LNCaP clone FGC (cell line): ENCODE measurements around the gene CCDC169.

Source experiments
- DNase-seq: peaks from one replicate; pipeline ENCODE4 v3.0.0-alpha.2; 2011; ENCODE audit warnings: low read depth
- H3K4me3 ChIP-seq: 2 replicates; pipeline ENCODE4 v1.5.1; 2011; ENCODE audit warnings: mild to moderate bottlenecking, low read depth, low read length, control low read depth
- TF ChIP-seq, protein P1 (sequence below): IDR thresholded peaks from 2 replicates; pipeline ENCODE4 v1.5.1; 2012; ENCODE audit warnings: mild to moderate bottlenecking; ENCODE audit not compliant: control insufficient read depth, insufficient read depth; ENCODE audit errors: extremely low read depth

CCDC169 gene

DNA sequence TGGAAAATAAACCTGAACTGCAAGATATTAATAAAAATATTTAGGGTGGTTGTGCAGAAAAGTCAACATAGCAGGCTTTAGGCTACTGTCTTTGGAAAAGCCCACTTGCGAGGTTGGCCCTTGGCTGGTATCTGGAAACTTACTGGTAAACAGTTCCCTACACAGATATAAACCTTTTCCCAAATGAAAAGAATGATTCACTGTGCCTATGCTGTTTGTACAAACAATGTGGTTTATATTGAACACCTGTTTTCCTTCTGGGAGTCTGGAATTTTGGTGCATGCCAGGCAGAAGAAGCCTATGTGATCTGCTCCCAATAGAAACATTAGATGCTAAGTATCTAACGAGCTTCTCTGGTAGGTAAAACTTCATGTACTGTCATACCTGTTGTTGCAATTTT, 53.5 kb downstream of the CCDC169 start:
- no peak for DNase-seq
- no peak overlapping the region for H3K4me3 ChIP-seq
- TF ChIP-seq, protein P1, sequence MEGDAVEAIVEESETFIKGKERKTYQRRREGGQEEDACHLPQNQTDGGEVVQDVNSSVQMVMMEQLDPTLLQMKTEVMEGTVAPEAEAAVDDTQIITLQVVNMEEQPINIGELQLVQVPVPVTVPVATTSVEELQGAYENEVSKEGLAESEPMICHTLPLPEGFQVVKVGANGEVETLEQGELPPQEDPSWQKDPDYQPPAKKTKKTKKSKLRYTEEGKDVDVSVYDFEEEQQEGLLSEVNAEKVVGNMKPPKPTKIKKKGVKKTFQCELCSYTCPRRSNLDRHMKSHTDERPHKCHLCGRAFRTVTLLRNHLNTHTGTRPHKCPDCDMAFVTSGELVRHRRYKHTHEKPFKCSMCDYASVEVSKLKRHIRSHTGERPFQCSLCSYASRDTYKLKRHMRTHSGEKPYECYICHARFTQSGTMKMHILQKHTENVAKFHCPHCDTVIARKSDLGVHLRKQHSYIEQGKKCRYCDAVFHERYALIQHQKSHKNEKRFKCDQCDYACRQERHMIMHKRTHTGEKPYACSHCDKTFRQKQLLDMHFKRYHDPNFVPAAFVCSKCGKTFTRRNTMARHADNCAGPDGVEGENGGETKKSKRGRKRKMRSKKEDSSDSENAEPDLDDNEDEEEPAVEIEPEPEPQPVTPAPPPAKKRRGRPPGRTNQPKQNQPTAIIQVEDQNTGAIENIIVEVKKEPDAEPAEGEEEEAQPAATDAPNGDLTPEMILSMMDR: no peak

DNA sequence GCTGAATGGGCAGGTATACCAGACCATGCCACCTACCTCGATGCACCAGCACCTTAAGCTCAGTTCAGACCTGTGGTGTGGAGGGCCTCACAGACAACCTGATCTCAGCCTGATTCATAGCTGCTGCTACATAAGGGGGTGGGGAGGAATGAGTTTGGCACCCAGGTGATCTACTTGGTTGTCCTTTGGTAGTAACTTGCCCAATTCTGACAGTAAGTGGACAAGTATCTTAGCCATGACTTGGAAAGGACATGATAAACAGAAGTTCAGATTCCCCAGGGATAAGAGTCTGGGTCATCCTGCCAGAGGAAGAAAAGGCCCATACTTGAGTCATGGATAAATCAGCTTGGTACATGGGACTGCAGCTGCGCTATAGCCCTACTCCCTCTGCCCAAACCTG, 54.9 kb downstream of the CCDC169 start:
- H3K4me3 ChIP-seq: no peak overlapping the region
- no peak for DNase-seq
- TF ChIP-seq, protein P1: no peak

DNA sequence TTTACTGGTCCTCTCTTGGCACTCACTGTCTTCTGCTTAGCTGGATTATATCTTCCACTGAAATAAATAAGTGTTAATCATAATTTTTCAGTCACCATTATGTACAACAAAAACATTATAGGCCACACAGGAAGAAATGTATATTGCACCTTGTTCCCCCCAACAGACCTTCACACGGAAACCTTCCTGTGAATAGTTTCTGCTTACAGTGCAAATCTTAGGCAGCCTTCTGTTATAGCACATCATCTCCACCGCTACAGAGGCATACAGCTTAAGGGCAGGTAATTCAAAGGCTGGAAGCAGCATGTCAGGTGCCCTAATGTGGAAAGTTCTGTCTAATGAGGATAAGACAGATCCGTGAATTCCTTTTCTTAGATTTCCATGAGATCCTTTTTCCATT, 66.4 kb downstream of the CCDC169 start:
- TF ChIP-seq, protein P1: no peak
- DNase-seq: no peak
- no peak overlapping the region for H3K4me3 ChIP-seq

DNA sequence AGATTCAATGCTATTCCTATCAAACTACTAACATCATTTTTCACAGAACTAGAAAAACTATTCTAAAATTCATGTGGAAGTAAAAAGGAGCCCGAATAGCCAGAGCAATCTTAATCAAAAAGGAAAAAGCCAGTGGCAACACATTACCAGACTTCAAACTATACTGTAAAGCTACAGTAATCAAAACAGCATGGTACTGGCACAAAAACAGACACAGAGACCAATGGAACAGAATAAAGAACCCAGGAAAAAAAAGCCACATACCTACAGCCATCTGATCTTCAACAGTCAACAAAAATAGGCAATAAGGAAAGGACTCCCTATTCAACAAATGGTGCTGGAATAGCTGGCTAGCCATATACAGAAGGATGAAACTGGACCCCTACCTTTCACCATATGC, 72.9 kb downstream of the CCDC169 start:
- TF ChIP-seq, protein P1: no peak
- H3K4me3 ChIP-seq: no peak overlapping the region
- DNase-seq: no peak

DNA sequence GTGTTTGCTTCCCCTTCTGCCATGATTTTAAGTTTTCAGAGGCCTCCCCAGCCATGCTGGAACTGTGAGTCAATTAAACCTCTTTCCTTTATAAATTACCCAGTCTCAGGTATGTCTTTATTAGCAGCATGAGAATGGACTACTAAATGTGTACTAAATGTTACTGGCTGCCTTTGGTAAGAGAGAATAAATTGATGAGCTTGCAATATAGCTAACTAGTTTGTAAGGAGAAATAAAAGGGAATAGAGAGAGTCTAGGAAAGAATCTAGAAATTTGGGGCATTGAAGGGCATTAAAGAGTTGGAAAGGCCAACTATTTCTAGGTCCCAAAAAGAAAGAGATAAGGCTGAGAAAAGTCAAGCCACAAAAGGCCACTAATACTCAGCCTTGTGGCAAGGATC, 77.7 kb downstream of the CCDC169 start:
- TF ChIP-seq, protein P1: no peak
- no peak for DNase-seq
- H3K4me3 ChIP-seq: no peak overlapping the region

DNA sequence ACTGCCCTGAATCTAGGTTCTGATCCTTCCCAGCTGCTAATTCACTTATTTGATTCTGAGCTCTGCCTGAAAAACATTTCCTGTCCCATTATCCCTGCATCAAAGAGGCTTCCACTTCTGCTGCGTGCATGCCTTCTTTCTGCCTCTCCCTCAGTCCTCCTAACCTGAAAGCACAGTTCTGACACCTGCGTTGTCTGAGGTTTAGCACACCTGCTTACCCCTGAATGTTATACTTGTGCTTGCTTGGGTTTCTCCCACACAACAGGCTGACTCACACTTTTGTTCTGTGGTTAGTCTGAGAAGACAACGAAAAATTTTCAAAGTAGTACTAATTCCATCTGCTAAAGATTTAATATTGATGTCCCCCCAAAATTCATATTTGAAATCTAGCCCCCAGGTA, 80.2 kb downstream of the CCDC169 start:
- TF ChIP-seq, protein P1: no peak
- H3K4me3 ChIP-seq: no peak overlapping the region
- no peak for DNase-seq

DNA sequence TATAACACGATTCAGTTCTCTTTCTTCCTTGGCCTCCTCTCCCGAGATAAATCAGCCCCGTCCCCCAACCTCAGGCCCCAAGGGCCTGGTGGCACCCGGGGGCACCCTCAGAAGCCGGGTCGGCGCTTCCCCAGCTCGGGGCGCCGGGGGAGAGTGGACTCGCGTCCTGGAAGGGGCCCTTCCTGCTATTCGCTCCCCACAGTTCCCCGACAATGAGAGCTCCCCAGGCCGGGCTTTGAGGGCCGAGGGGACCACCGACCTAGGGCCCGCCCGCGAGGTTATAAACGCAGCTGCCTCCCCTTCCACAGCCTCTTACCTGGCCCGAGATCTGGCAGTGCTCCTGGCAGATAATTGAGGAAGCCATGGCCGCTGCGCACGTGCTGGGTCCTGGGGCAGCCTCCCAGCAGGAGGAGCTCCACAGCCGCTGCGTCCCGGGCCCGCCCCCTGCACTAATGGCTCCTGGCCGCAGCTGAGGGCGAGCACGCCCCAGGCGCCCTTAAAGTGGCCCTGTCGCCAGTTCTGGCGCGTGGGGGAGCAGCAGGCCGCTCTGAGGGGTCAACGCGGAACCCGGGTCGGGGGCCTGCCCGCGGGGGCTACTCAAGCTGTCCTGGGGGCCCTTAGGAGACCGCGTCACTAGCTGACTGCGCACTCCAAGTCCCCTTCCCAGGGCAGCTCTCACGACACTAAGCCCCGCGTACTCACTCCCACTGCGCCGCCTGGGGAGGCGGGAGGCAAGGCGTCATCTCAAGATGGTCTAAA, 83.3 kb downstream of the CCDC169 start, which contains the start of gene SOHLH2:
Gene SOHLH2, minus strand, starts transcription at position 394 of the 759 bp plus-strand sequence. Its CDS starts 30 bp downstream, at position 364.
- no peak within 1 kb of the TSS for H3K4me3 ChIP-seq
- no peak for DNase-seq
- TF ChIP-seq, protein P1: no peak
